MM.1S (cell line): ENCODE measurements around the gene B3GNT4.

Source experiments
- DNase-seq: peaks from one replicate; pipeline ENCODE4 v3.0.0-alpha.2; 2015
- H2AFZ ChIP-seq: fragments of 300-600 bp; sonication (generic); 2 replicates; pipeline ENCODE4 v1.6.0; 2016; ENCODE audit warnings: antibody characterized with exemption, low read length
- H3F3A ChIP-seq: fragments of 300-600 bp; sonication (generic); 2 replicates; pipeline ENCODE4 v1.6.1; 2016; ENCODE audit warnings: mild to moderate bottlenecking, antibody characterized with exemption, low read length, moderate library complexity, mixed read lengths; ENCODE audit not compliant: insufficient read depth
- H3K27ac ChIP-seq: fragments of 300-600 bp; sonication (generic); 2 replicates; pipeline ENCODE4 v1.5.1; 2016; ENCODE audit warnings: mild to moderate bottlenecking, low read length
- H3K27me3 ChIP-seq: fragments of 300-600 bp; sonication (generic); replicated peaks from 2 replicates; pipeline ENCODE4 v1.6.0; 2016; ENCODE audit warnings: low read length; ENCODE audit not compliant: insufficient read depth
- H3K36me3 ChIP-seq: fragments of 300-600 bp; sonication (generic); replicated peaks from 2 replicates; pipeline ENCODE4 v1.6.1; 2016; ENCODE audit warnings: mild to moderate bottlenecking, low read length, mixed read lengths; ENCODE audit not compliant: insufficient read depth
- H3K4me1 ChIP-seq: fragments of 300-600 bp; sonication (generic); 2 replicates; pipeline ENCODE4 v1.6.1; 2016; ENCODE audit warnings: low read length, mixed read lengths
- H3K4me2 ChIP-seq: fragments of 300-600 bp; sonication (generic); 2 replicates; pipeline ENCODE4 v1.6.0; 2016; ENCODE audit warnings: low read depth, low read length
- H3K4me3 ChIP-seq: fragments of 300-600 bp; sonication (generic); 2 replicates; pipeline ENCODE4 v1.5.1; 2016; ENCODE audit warnings: low read length, mixed read lengths
- H3K79me2 ChIP-seq: fragments of 300-600 bp; sonication (generic); 2 replicates; pipeline ENCODE4 v1.6.1; 2016; ENCODE audit warnings: mixed run types, low read length, mixed read lengths
- H3K9ac ChIP-seq: fragments of 300-600 bp; sonication (generic); 2 replicates; pipeline ENCODE4 v1.6.1; 2016; ENCODE audit warnings: low read length, mixed read lengths
- H3K9me2 ChIP-seq: fragments of 300-600 bp; sonication (generic); replicated peaks from 2 replicates; pipeline ENCODE4 v1.6.1; 2016; ENCODE audit warnings: mild to moderate bottlenecking, low read length, mixed read lengths; ENCODE audit not compliant: insufficient read depth
- H3K9me3 ChIP-seq: fragments of 300-600 bp; sonication (generic); replicated peaks from 2 replicates; pipeline ENCODE4 v1.6.1; 2016; ENCODE audit warnings: mild to moderate bottlenecking, low read length, mixed read lengths; ENCODE audit not compliant: insufficient read depth
- H4K20me1 ChIP-seq: fragments of 300-600 bp; sonication (generic); 2 replicates; pipeline ENCODE4 v1.6.1; 2016; ENCODE audit warnings: mild to moderate bottlenecking, low read length, moderate library complexity, mixed read lengths; ENCODE audit not compliant: insufficient read depth
- EZH2 ChIP-seq: fragments of 300-600 bp; sonication (generic); optimal IDR thresholded peaks from 2 replicates; pipeline ENCODE3; 2017; ENCODE audit warnings: low read depth, mild to moderate bottlenecking, antibody characterized with exemption, low read length, mixed read lengths
- EZH2phosphoT487 ChIP-seq: fragments of 300-600 bp; sonication (generic); IDR thresholded peaks from 2 replicates; pipeline ENCODE4 v1.6.1; 2018; ENCODE audit warnings: antibody characterized with exemption, low read length
- TF ChIP-seq, protein P1 (sequence below): fragments of 300-600 bp; sonication (generic); IDR thresholded peaks from 2 replicates; pipeline ENCODE4 v1.5.1; 2016; ENCODE audit warnings: antibody characterized with exemption, low read length, mixed read lengths

The B3GNT4 gene

DNA sequence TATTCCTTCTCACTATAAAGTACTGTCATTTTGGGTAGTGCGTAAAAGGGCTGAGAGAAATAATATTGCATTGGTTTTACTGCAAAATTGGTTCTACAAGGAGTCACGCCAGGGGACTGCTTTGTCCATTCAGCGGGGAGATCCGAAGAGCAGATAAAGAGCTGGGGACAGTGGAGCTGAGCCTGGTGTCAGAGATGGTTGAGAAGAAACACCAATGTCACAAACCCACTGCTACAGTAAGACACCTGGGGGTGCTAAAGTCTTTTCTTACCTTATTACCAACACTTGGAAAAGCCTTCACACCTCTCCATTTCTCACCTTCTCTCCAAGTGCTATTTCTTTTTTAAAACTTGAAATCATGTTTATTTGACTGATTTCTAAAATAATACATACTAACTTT, 43.6 kb upstream of the B3GNT4 start:
- no peak for DNase-seq

DNA sequence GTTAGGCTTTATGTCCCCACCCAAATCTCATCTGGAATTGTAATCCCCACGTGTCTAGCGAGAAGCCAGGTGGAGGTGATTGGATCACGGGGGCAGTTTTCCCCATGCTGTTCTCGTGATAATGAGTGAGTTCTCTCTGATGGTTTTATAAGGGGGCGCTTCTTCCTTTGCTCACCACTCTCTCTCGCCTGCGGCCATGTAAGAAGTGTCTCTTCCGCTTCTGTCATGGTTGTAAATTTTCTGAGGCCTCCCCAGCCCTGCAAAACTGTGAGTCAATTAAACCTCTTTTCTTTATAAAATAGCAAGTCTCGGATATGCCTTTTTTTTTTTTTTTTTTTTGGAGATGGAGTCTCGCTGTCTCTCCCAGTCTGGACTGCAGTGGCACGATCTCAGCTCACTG, 42.7 kb upstream of the B3GNT4 start:
- Histone ChIP-seq H4K20me1 (no peaks in the 10 kb centered on the region), H3K4me1 (no peaks in the 10 kb centered on the region), H3K36me3 (no peaks in the 10 kb centered on the region), H3K9me2 (no peaks in the 10 kb centered on the region), H3K27ac (no peak overlapping the region), H2AFZ (no peak overlapping the region), H3K79me2 (no peaks in the 10 kb centered on the region), H3K27me3 (no peaks in the 10 kb centered on the region), H3K4me2 (no peak overlapping the region), H3K9me3 (no peaks in the 10 kb centered on the region), H3K4me3 (no peak overlapping the region), H3F3A (no peaks in the 10 kb centered on the region), H3K9ac (no peak overlapping the region)
- TF ChIP-seq, protein P1, sequence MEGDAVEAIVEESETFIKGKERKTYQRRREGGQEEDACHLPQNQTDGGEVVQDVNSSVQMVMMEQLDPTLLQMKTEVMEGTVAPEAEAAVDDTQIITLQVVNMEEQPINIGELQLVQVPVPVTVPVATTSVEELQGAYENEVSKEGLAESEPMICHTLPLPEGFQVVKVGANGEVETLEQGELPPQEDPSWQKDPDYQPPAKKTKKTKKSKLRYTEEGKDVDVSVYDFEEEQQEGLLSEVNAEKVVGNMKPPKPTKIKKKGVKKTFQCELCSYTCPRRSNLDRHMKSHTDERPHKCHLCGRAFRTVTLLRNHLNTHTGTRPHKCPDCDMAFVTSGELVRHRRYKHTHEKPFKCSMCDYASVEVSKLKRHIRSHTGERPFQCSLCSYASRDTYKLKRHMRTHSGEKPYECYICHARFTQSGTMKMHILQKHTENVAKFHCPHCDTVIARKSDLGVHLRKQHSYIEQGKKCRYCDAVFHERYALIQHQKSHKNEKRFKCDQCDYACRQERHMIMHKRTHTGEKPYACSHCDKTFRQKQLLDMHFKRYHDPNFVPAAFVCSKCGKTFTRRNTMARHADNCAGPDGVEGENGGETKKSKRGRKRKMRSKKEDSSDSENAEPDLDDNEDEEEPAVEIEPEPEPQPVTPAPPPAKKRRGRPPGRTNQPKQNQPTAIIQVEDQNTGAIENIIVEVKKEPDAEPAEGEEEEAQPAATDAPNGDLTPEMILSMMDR: no peak
- TF ChIP-seq EZH2 (no peak), EZH2phosphoT487 (no peak)
- no peak for DNase-seq

More for the DNA sequence above, 43.6 kb upstream of the B3GNT4 start:
- H3K9me3 ChIP-seq: no peaks in the 10 kb centered on the region
- H3K4me3 ChIP-seq: no peak overlapping the region
- no peak overlapping the region for H3K4me2 ChIP-seq
- no peaks in the 10 kb centered on the region for H3K36me3 ChIP-seq
- no peak overlapping the region for H3K9ac ChIP-seq
- no peaks in the 10 kb centered on the region for H3K27me3 ChIP-seq
- H3K27ac ChIP-seq: no peak overlapping the region
- no peak overlapping the region for H2AFZ ChIP-seq
- no peaks in the 10 kb centered on the region for H4K20me1 ChIP-seq
- H3F3A ChIP-seq: no peaks in the 10 kb centered on the region
- H3K9me2 ChIP-seq: no peaks in the 10 kb centered on the region
- no peaks in the 10 kb centered on the region for H3K79me2 ChIP-seq
- no peaks in the 10 kb centered on the region for H3K4me1 ChIP-seq
- TF ChIP-seq, protein P1: no peak
- TF ChIP-seq EZH2 (no peak), EZH2phosphoT487 (no peak)

DNA sequence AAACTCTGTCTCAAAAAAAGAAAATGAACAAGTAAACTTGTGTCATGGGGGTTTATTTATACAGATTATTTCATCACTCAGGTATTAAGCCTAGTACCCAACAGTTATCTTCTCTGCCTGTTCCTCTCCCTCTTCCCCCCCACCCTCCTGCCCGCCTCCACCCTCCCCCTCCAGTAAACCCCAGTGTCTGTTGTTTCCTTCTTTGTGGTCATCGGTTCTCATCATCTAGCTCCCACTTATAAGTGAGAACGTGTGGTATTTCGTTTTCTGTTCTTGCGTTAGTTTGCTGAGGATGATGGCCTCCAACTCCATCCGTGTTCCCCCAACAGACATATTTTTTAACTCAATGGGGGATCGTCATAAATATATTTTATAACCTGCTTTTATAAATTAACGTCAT, 41.8 kb upstream of the B3GNT4 start:
- Histone ChIP-seq H3K4me3 (no peak overlapping the region), H3K9ac (no peak overlapping the region), H3K9me2 (no peaks in the 10 kb centered on the region), H3K27me3 (no peaks in the 10 kb centered on the region), H2AFZ (no peak overlapping the region), H4K20me1 (no peaks in the 10 kb centered on the region), H3K9me3 (no peaks in the 10 kb centered on the region), H3K27ac (no peak overlapping the region), H3F3A (no peaks in the 10 kb centered on the region), H3K36me3 (no peaks in the 10 kb centered on the region), H3K79me2 (no peaks in the 10 kb centered on the region), H3K4me2 (no peak overlapping the region), H3K4me1 (no peaks in the 10 kb centered on the region)
- TF ChIP-seq EZH2: no peak
- TF ChIP-seq EZH2phosphoT487: no peak
- TF ChIP-seq, protein P1: no peak
- DNase-seq: no peak
